ENCODE data around the gene WNT5A.

The WNT5A gene

GRCh38 chr3:55480911-55481743 is 6.0 kb downstream of the WNT5A start:
- no peak for DNase-seq

GRCh38 chr3:55477306-55478303 is 9.5 kb downstream of the WNT5A start:
- no peak for DNase-seq

GRCh38 chr3:55476515-55476914 is 10.6 kb downstream of the WNT5A start:
- no peak for DNase-seq

GRCh38 chr3:55474213-55474632 is 12.9 kb downstream of the WNT5A start:
- no peak for DNase-seq

DNA sequence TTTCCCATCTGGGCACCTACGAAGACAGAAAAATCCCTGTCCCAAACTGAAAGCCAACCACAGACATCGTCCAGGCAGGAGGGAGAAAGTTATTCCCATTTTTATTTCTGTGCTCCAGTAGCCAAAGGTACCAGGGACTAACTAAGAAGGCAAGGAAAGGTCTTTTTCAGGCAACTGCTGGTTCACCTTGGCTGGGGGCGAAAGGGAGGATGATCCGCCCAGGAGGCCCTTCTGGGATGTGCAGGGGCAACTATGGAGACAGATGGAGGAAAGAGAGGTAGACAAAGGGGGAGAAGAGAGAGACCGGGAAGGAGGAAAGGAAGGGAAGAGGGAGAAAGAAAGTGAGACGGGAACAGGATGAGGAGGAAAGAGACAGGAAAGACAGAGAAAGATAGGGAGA is 13.3 kb downstream of the WNT5A start:
- no peak for DNase-seq

- DNase-seq, result no peak
Observed at GRCh38 chr3:55471522-55472280, 15.4 kb downstream of the WNT5A start.

DNA sequence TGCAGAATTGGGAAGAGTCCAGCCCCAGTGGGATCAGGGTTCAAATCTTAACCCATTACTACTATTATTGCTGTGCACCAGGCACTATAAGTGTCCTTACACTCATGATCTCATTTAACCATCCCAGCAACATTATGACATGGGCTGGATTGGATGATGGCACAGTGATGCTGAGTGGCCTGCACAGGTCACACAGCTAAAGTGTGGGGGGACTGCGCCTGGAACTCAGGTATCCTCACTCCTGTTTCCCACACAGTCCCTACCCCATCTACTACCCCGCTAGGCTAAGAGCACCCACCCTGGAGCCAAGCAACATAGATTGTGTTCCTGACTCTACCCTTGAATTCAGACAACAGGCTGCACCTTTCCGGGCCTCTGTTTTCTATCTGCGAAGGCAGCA is 16.0 kb downstream of the WNT5A start:
- no peak for DNase-seq

DNA sequence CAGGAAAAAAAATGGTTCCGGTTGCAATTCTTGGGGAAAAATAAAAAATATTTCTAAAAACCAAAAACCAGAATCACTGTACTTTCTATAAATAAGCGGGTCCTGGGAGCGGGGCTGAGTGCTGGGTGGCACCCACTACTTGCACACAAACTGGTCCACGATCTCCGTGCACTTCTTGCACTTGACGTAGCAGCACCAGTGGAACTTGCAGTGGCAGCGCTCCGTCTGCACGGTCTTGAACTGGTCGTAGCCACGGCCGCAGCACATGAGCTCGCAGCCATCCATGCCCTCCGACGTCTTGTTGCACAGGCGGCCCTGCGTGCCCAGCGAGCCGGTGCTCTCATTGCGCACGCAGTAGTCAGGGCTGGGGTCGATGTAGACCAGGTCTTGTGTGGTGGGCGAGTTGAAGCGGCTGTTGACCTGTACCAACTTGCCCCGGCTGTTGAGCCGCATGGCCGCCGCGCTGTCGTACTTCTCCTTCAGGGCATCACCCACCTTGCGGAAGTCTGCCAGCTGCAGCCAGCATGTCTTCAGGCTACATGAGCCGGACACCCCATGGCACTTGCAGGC is 17.1 kb downstream of the WNT5A start:
- DNase-seq, result no peak

DNA sequence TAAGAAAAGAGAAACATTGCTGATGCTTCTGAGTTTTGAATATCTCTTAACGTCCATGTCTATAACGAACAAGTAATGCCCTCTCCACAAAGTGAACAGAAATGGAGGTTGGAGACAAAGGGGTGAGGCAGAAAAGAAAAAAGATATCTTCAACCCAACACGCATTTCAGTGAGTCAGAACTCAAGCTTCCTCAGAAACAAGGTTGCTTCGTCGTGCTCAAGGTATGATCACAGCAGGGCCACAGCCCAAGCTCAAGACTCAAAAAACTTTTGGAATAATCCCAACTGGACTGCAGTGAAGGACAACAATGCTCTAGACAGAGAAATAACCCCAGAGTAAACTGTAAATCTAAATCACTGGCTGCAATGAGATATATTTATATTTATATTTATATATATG is 18.9 kb downstream of the WNT5A start:
- DNase-seq, result no peak

- no peak for DNase-seq
Observed at GRCh38 chr3:55467099-55467498, 20.0 kb downstream of the WNT5A start.

- no peak for DNase-seq
Observed at GRCh38 chr3:55466526-55466925, 20.6 kb downstream of the WNT5A start.

- DNase-seq, result no peak
Observed at GRCh38 chr3:55461896-55462295, 25.2 kb downstream of the WNT5A start.

DNA sequence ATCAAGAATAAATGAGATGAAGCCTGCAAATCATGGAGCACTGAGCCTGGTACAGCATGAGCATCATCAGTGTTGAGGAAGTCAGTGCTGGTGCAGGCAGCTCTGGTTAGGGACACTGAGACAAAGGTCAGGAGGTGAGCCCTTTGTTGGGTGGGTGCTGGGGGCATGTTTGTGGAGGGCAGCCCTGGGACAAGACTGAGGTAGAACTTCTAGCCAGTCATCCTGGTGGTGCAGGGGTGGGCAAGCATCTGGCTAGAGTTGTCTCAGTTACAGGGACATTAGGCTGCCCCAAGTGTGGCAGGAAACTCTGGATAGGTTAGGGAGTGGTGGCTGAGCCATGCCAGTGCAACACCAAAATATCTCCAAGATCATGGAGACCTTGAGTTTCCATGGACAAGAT is 27.3 kb downstream of the WNT5A start:
- DNase-seq, result no peak

DNA sequence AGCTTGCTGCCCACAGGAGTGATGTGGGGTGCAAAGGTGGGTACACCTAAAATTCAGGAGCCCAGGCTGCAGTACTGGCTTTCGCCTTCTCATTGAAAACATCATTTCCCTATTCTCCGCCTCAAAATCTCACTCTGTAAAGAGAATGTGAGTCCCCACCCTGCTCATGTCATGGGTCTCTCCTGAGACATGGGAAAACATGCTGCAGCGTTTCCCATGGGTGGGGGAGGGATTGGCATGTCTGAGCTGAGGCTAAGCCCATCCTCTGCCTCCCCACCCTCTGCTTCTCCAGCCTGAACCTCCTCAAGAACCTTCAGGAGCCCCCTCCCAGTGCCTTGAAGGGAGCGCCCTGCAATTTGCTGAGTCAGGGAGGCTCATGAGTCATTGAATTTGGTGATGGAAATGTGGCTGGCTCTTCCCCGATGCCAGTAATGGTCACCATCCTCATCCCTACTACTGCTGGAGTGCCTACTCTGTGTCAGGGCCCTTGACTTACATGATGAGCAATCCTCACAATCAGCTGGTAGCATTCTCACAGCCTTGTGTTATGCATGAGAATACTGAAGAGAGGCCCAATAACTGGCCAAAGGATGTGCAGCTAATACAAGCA is 28.8 kb downstream of the WNT5A start:
- no peak for DNase-seq

- DNase-seq, result no peak
Observed at GRCh38 chr3:55455915-55456314, 31.2 kb downstream of the WNT5A start.

DNA sequence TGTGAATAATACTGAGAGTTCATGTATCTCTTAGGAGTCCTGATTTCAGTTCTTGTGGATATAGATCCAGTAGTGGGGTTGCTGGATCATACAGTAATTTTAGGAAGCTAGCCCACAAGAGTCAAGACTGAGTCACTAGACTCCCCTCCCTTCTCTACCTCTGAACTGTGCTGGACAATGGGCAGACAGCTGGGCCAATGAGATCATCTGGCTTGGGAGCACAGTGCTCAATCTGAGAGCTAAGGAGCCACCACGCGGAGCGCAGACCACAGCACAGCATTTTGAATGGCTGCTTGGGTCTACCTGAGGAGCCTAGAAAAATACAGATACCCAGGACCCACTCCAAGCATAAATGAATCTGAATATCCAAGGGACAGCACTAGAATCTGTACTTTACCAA is 32.5 kb downstream of the WNT5A start:
- DNase-seq, result no peak

DNA sequence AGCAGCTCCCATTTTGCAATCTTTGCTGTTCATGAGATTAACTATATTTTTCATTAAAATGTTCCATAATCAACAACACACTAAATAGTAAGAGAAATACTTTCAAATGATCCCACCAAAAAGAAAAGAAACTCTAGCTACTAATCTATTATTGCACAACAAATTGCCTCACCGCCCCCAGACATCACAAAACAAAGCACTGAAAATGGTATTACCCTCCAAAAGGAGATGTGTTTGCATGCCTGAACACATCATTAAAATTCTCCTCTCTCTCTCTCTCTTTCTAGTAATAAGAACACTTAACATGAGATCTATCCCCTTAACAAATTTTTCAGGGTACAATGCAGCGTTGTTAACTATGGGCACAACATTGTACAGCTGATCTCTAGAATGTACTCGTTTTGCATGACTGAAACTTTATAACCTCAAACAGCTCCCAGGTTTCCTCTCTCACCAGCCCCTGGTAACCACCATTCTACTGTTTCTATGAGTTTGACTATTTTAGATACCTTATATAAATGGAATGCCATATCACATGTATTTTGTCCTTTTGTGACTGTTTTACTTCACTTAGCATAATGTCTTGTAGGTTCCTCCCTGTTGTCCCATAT is 33.1 kb downstream of the WNT5A start:
- no peak for DNase-seq

DNA sequence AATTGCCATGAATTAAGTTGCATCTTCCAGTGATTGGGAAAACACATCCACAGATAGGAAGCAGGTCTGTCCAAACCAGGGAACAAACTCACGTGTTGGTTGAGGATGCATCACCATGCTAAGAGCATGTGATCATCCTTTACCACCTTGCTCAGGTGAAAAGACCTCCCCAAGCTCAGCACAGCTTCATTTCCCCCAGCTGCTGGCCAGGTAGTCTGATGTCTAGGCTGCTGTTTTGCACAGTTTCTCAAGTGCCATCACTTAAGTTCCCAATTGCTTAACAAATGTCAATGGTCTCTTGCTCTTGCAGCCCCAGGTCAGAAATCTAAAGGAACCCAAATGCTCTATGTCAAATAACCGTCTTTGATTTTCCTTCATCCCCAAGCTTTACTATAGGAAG is 34.2 kb downstream of the WNT5A start:
- DNase-seq, result no peak

DNA sequence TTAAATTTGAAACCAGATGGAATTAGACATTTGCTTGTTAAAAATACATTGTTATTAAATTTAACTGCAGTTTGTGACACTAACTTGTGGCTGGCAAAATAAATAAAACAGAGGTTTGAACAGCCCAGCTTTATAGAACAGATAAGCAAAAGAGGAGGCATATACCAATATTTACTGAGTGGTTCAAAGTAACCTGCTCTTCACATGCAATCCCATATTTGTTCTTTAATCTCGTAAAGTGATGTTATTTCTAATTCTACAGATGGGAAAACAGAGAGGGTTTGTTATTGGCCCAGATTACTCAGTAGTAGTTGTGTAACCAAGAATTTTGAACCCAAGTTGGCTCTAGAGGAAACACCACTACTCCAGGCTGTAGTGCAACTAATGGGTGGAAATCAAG is 37.6 kb downstream of the WNT5A start:
- DNase-seq, result no peak

- peak; percentile 47 for DNase-seq
Observed at GRCh38 chr3:55446850-55447249, 40.3 kb downstream of the WNT5A start.

GRCh38 chr3:55445551-55445950 is 41.6 kb downstream of the WNT5A start:
- DNase-seq, result no peak

DNA sequence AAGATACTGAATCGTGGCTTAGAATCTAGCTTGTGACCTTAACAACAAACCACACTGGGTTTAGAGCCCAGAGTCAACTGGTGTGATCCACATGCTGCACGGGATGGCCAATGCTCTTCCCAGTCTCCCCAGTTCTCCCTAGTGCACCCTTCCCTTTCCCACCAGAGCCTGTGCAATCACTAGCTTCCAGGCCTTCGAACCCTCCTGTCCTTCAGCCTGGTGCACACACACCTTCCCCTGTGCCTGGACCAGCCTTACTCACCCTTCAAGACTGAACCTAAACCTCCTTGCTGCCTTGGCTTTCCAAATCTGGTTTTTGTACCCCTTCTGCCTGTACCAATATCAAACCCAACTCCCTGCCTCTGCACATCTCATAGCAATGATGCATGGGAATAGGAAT is 43.8 kb downstream of the WNT5A start:
- DNase-seq, result no peak
